ENCODE measurements around the gene RNASEH2B.

DNA sequence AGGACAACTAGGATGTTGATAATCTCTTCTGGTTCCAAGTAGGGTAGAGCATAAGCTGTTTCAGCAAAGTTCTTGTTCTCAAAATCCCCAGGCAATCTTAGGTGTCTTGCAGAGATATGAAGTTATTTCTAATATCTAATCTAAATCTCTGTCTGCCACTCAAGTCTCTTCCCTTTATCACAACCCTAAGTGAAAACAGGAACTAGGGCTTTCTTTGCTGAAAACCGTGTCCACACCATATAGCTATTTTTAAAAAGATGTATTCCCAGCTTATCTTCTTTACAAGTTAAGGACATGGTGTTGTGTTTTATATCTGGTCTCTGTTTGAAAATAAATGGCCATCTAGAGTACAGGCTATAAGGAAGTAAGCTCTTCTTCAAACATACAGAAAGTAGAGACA lies 11.3 kb upstream of the RNASEH2B start:
- TF ChIP-seq, protein P1, sequence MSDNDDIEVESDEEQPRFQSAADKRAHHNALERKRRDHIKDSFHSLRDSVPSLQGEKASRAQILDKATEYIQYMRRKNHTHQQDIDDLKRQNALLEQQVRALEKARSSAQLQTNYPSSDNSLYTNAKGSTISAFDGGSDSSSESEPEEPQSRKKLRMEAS (IDR thresholded peaks at IDR 0.05; ENCODE audit: low read depth, low read length): no peak
- TF ChIP-seq, protein P2, sequence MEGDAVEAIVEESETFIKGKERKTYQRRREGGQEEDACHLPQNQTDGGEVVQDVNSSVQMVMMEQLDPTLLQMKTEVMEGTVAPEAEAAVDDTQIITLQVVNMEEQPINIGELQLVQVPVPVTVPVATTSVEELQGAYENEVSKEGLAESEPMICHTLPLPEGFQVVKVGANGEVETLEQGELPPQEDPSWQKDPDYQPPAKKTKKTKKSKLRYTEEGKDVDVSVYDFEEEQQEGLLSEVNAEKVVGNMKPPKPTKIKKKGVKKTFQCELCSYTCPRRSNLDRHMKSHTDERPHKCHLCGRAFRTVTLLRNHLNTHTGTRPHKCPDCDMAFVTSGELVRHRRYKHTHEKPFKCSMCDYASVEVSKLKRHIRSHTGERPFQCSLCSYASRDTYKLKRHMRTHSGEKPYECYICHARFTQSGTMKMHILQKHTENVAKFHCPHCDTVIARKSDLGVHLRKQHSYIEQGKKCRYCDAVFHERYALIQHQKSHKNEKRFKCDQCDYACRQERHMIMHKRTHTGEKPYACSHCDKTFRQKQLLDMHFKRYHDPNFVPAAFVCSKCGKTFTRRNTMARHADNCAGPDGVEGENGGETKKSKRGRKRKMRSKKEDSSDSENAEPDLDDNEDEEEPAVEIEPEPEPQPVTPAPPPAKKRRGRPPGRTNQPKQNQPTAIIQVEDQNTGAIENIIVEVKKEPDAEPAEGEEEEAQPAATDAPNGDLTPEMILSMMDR (IDR thresholded peaks at IDR 0.05; ENCODE audit: low read depth, low read length): no peak

Measured in NB4 (cell line).